IPS-11a (cell line): ENCODE results near the gene PTPN2.
"Not testable (repeated sequence)": the region's sequence is repeated elsewhere in the genome, so short reads cannot be mapped to it uniquely, and the experiment has no call there.

Experiments used
- H3K4me3 ChIP-seq: one replicate; pipeline ENCODE4 v1.5.1; 2013; ENCODE audit warnings: low read depth, low read length, control low read depth

PTPN2 gene

DNA sequence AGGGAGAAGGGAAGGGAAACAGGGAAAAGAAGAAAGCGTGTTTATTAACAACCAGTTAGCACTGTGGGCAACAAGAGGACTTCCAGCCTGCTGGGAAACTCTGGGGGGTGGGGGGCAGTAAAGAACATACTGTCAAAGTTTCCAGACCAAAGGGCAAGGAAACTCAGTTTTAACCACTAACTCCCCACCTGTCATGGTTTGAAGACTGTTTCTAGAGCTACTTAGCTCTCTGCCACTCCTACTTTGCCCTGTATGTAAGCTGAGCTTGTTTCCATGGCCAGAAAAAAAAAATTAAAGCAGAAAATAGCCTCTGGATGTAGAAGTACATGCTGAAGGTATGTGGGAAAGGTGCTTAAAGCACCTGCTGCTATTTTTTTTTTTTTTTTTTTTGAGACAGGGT, 11.0 kb upstream of the PTPN2 start:
- no peak overlapping the region for H3K4me3 ChIP-seq

DNA sequence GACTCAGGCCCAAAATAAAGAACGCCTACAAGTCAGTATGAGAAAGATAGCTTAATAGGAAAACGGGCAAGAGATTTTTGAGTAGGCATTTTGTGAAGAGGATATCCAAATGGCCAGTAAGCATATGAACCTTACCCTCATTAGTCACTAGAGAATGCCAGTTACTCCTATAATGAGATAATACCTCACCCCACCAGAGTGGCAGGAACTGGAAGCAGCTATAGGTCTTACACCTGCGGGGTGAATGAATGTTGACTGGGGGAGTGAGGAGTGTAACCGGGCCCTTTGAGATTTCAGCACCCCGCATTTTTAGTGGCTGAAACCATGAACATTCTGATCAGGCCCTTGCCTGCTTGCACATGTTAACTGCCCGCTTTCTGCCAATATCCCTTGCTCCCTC, 7.5 kb upstream of the PTPN2 start:
- H3K4me3 ChIP-seq = no peak overlapping the region

DNA sequence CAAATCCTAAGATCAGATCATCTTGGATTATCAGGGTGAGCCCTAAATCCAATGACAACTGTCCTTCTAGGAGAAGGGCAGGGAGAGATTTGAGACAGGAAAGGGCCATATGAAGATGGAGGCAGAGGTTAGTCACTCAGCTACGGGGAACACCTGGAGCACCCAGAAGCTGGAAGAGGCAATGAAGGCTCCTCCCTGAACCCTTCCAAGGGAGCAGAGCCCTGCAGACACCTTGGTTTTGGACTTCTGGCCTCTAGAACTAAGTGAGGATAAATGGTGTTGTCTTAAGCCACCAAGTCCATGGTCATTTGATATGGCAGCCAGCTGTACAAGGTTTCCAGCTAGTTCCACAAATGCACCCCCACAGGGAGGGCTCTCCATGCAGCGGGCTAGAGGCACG, 6.9 kb upstream of the PTPN2 start:
- no peak overlapping the region for H3K4me3 ChIP-seq

DNA sequence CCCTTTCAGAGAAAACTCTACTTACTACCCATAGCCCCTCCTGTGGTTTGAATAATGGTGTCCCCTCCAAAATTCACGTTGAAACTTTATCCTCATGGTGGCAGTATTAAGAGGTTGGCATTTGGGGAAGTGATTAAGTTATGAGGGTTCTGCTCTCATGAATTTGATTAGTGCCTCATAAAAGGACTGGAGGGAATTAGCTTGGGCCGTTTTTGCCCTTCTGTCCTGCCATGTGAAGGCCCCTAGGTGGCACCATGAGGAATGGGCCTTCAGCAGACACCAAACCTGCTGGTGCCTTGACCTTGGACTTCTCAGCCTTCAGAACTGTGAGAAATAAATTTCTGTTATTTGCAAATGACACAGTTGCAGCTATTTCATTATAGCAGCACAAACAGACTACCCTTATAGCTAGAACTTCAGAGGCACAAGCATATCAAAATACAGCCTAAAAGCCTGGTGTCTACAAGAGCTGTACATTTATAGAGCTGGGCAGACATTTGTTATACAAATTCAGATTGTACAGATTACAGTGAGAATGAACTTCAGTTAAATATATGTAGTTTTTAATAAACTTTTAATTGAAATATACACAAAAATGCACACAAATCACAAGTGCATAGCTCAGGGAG, 2.6 kb upstream of the PTPN2 start:
- H3K4me3 ChIP-seq = no peak overlapping the region

DNA sequence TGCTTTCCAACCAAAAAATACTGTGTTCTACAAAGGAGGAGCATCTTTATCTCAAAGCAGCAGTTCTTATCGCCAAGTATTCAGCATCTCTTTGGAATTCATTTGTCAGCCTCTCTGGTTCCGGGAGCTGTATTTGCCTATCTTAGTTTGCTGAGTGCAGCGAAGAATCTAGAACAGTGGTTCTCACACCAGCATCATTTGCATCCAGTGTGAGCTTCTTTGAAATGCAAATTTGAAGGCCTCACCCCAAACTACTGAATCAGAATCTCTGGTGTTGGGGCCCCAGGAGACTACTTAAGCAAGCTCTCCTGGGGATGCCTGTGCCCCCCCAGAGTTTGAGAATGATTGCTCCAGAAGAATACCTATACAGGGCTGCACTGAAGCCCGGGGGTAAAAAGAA, 1.5 kb upstream of the PTPN2 start:
- H3K4me3 ChIP-seq = no peak overlapping the region

- H3K4me3 ChIP-seq = peak overlapping the region; percentile 53
Measured at GRCh38 chr18:12884406-12885323, 628 bp upstream of the PTPN2 start.

GRCh38 chr18:12883372-12883683, 709 bp downstream of the PTPN2 start:
- peak overlapping the region; percentile 87 for H3K4me3 ChIP-seq

GRCh38 chr18:12882453-12883371, 1.3 kb downstream of the PTPN2 start:
- peak overlapping the region; percentile 87 for H3K4me3 ChIP-seq

DNA sequence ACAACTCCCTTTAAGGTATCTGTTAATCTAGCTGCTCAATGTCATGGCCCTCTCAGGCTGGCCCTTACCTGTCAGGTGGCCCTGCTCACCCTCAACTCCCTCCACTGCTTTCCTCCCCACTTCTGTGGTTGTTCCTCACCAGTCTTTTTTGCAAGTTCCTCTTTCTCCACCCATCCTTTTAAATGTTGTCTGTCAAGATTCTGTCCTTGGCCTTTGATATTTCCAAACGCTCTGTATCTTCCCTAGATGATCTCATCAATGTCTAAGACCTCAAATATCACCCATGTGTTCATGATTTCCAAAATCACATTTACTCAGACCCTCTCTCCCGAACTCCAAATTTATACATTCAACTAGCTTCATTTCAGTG, 3.5 kb downstream of the PTPN2 start:
- no peak overlapping the region for H3K4me3 ChIP-seq

DNA sequence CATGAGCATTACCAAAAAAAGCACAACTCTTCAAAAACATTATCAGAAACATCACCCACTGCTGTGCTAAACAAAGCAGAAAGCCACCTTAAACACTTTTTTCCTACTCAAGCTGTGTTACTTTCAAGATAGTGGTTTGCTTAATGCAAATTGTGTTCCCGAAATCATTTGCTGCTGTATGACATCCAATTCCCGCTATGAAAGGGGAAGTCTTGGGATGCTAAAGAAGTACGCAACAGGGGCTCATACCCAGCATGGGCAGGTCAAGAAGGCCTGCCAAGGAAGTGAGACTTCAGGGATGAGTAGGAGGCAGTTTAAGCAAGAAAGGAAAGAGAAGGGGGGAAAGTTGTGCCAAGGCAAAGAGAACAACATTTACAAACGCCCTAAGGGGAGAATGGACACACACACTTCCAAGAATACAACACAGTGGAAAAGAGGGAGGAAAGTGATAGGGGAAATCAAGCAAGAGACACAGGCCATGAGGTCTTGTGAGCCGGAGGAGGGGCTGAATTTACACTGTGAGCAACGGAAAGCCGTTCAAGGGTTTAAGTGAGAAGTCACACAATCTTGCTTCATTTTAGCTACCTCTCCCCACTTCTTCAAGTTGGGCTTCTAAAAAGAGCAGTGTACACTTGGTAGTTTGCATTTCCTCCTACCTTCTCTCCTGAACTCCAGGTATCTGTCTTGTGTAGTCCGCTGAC, 4.0 kb downstream of the PTPN2 start:
- no peak overlapping the region for H3K4me3 ChIP-seq

DNA sequence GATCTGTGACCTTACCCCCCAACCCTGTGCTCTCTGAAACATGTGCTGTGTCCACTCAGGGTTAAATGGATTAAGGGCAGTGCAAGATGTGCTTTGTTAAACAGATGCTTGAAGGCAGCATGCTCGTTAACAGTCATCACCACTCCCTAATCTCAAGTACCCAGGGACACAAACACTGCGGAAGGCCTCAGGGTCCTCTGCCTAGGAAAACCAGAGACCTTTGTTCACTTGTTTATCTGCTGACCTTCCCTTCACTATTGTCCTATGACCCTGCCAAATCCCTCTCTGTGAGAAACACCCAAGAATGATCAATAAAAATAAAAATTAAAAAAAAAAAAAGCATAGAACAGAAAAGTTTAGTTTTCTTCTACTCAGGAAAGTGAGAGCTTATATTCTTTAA, 9.0 kb downstream of the PTPN2 start:
- H3K4me3 ChIP-seq = not testable (repeated sequence)

GRCh38 chr18:12873961-12874567, 10.0 kb downstream of the PTPN2 start:
- not testable (repeated sequence) for H3K4me3 ChIP-seq

GRCh38 chr18:12872408-12872807, 11.6 kb downstream of the PTPN2 start:
- H3K4me3 ChIP-seq = no peak overlapping the region

- H3K4me3 ChIP-seq = no peak overlapping the region
Measured at GRCh38 chr18:12868576-12868975, 15.5 kb downstream of the PTPN2 start.

DNA sequence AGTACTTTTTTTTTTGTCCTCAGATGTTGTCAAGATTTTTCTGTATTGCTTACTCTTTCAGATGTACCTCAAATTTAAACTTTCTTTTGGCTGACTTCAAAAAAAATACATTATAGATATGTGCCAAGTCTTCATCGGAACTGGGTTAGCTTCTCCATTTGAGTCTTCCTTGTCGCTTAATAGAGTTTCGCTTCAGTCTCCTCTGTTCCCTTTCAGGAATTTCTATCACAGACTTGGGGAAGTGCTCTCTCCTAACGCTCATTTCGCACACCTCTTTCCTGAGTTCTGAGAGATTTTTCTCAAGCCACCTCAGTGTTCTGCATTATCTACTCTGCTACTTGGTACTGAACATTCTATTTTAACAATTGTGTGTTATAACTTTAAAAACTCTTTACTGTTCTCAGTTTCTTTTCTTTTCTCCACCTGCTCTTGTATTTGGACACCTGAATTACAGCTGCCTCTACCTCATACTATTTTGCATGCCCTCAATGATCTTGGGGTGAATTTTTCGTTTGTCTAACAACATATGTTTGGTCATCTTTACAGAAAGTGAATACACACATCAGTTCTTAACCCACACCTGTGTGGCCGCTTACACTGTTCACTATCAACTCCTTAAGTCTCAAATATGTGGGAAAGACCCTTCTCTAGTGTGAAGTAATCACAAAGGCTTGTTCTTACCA, 16.5 kb downstream of the PTPN2 start:
- no peak overlapping the region for H3K4me3 ChIP-seq

DNA sequence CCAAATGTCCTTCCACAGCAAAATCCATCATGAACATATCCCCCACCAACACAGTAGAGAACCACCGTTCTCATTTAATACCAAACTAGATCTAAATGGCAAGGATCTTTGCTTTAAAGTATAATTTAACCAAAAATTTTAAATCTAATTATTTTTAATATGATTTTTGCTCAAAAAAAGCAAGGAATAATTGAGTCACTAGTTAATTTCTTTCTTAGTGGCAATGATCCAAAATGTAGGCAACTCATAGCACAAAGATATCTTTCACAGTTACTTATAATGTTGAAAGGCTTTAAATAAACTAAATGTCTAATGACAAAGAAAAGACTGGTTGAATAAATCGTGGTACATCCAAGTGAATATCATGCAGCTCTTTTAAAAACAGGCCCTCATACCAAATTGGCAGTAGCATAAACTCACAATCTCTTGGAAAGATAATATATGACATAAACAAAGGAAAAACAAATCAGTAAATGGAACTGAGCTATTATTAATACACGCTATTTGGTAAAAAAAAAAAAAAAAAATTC, 20.3 kb downstream of the PTPN2 start:
- H3K4me3 ChIP-seq = no peak overlapping the region

DNA sequence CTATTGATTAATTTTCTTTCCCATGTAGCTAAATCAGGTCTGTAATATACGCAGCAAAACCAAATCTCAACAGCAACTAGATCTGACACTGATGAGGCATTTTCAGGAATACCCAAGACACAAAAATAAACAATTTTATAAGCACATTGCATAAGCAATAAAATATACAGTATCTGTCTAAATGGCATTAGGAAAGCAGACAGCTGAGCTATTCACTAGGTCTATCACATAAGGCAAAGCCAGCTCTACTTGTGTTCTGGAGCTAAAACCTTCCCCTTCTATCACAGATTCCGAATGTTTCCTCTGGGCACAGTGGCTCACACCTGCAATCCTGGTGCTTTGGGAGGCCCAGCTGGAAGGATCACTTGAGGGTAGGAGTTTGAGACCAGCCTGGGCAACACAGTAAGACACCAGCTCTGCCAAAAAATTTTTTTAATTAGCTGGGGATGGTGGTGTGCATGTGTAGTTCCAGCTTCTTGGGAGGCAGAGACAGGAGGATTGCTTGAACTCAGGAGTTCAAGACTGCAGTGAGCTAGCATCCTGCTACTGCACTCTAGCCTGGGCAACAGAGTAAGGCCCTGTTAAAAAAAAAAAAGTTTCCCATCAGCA, 21.1 kb downstream of the PTPN2 start:
- no peak overlapping the region for H3K4me3 ChIP-seq

- H3K4me3 ChIP-seq = no peak overlapping the region
Measured at GRCh38 chr18:12862467-12862866, 21.6 kb downstream of the PTPN2 start.

DNA sequence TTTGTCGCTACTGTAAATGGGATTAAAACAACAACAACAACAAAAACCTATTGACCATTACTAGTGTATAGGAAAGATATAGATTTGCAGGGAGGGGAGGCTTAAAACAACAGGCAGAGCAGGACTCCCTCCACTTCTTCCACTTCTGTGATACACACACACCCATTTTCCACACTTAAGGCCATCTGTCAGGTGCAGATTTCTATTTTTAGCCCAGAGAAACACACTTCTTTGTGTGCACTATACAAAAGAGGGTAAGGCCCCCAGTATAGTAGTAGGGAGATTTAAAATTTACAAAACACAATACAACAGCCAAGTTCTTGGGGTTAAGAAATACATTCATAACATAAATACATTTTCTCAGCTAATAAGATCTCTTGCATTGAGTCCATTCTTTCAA, 22.4 kb downstream of the PTPN2 start:
- no peak overlapping the region for H3K4me3 ChIP-seq
